ENCODE data around the gene MEOX1.

DNA sequence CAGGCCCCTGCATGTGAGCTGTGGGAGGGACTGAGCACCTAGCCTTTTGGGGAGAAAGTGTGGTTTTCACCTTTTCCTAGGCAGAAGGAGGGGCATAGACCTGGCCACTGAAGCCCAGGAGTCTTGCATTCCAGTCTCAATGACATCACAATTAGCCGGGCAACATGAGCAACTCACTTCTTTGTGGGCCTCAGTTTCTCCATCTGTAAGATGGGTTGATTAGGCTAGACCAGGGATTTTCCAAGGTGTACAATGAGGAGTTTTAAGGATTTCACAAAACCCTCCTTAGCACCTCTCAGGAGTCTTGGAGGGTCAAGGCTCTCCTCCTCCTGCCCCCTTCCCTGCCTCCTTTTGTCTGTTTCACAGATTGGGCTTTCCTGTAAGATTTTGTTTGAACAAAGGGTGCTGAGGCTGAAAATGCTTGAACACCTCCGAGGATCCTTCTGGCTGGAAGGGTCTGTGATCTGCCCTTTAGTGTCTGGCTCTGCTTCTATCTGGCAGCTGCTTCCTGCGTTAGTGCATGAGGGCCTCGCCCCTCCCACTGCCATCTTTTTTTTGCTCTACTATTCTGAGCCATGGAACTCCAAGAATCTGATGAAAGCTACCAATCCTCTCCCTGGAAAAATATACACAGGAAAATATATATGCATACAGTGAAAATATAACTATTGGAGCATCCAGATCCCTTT lies 63.2 kb downstream of the MEOX1 start:
- TF ChIP-seq EZH2 (IDR thresholded peaks at IDR 0.05; ENCODE audit: insufficient read depth, low read length) = no peak
- TF ChIP-seq, protein P1, sequence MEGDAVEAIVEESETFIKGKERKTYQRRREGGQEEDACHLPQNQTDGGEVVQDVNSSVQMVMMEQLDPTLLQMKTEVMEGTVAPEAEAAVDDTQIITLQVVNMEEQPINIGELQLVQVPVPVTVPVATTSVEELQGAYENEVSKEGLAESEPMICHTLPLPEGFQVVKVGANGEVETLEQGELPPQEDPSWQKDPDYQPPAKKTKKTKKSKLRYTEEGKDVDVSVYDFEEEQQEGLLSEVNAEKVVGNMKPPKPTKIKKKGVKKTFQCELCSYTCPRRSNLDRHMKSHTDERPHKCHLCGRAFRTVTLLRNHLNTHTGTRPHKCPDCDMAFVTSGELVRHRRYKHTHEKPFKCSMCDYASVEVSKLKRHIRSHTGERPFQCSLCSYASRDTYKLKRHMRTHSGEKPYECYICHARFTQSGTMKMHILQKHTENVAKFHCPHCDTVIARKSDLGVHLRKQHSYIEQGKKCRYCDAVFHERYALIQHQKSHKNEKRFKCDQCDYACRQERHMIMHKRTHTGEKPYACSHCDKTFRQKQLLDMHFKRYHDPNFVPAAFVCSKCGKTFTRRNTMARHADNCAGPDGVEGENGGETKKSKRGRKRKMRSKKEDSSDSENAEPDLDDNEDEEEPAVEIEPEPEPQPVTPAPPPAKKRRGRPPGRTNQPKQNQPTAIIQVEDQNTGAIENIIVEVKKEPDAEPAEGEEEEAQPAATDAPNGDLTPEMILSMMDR (IDR thresholded peaks at IDR 0.05; ENCODE audit: insufficient read depth, low read depth, low read length) = no peak
